Hematopoietic multipotent progenitor cell (in vitro differentiated cells): ENCODE results near the gene SLC9B2. TPM values are rescaled to one million over a fixed set of nuclear protein-coding genes. Genes with fewer than 3 reads are reported as not detected.
"Not testable (repeated sequence)": the region's sequence is repeated elsewhere in the genome, so short reads cannot be mapped to it uniquely, and the experiment has no call there.

Experiments used
- DNase-seq, 3 donors: peaks; one replicate each; pipeline ENCODE4 v3.0.0-alpha.2; 2011 to 2015; ENCODE audit warnings: low read depth in 2 of 3, low spot score in 2 of 3
- total RNA-seq: library from RNA; depleted of rRNA; stranded (reverse); fragments of >200 nt; gene quantifications from one replicate; pipeline ENCODE4 v1.2.3, GENCODE V29; 2012

The SLC9B2 gene
- total RNA-seq, 1 donor = 22.6 TPM

GRCh38 chr4:103021120-103021519 is 55.4 kb downstream of the SLC9B2 start:
- no peak for DNase-seq

DNA sequence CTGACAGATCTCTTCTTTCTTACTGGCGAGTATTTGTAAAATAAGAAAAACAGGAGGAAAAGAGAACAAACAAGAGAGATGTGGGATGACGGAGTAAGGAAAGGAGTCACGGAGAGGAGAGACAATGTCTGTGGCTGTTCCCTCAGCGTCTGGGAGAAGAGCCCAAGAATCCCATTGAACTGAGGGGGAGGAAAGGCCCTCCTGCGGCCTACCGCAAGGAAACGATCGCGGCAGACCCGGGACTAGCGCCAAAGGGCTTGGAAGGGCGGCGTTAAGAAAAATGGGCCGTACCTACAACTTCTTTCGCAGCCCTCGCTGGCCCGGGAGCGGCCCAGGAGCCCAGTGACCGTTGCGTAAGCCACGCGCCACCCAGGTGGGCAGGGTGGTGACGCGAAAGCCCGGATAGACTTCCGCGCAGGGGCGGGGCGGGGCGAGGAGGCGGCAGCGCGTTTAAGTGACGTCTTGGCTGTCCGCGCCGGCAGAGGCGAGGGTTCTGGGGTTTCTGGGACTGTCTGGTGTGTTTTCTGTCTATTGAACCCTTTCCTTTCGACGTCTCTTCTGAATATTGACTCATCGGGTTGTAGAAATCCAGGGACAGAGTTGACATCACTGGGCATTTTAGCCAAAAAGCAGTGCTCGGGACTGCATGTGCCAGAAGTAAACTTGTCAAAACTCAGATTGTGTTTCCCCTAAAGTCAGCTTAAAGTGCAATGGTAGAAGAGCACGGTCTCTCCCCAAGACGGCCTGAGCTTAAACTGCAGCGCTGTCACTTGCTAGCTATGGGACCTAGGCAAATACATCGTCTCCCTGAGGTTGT is 57.0 kb downstream of the SLC9B2 start, which contains the start of gene SLC9B1:
Gene SLC9B1 (minus strand): TSS at position 398 of the 817 bp plus-strand sequence. CDS start 27,994 bp downstream, outside the sequence.
- DNase-seq = peak; percentile 82 to 94 (median 92)

DNA sequence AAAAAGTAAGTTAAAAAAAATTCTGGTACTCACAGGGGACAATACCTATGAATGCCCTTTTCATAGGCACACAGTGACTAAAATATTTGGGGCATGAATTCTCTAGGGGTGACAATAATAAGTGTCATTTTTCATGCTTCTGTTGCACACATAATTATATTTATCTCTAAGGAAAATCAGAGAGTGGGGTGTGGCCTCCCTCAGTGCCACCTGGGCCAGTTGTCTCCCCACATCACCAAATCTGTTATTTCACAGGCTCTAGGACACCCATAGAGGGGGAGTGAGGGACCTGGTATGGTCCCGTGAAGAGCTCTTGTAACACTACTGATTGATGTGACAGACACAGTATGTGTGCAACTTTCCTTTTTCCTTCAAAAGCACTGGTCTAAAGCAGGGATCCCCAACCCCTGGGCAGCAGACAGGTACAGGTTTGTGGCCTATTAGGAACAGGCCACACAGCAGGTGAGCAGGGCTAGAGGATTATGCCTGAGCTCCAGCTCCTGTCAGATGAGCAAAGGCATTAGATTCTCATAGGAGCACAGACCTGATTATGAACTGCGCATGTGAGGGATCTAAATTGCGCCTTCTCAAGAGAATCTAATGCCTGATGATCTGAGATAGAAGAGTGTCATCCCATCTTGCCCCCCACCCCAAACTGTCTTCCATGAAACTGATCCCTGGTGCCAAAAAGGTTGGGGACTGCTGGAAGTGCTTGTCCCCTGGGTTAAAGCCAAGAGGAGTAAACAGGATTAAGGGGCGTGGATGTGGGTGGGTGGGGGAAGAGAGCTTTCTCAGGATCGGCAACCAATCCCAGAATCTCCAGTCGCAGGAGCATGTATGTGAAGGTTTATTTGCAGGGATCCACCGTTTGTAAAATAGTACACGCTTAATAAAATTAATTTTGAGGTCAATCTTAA is 57.9 kb downstream of the SLC9B2 start:
- no peak for DNase-seq

DNA sequence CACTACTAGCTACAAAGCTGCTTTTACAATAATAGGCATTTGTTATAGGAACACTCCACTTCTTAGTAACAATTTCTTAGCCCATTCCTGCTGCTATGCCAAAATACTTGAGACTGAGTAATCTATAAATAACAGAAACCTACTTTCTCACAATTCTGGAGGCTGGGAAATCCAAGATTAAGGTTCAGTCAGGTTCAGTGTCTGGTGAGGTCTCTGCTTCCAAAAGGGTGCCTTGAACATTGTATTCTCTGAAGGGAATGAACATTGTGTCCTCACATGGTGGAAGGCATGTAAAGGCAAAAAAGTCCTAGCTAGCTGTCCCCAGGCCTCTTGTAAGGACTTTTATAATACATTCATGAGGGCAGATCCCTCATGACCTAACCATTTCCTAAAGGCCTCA is 64.0 kb downstream of the SLC9B2 start:
- no peak for DNase-seq

DNA sequence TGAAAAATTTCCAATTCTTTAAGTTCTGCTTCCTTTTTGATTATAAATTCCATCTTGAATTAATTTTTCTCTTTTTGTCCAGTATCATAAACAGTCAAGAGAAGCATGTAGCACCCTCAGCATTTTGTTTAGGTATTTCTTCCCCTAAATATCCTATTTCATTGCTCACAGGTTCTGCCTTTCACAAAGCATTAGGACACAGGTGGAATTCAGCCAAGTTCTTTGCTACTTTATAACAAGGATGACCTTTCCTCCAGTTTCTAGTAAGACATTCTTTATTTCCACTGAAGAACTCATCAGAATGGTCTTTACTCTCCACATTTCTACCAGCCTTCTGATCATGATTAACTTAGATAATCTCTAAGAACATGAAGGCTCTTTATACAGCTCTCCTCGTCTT is 64.5 kb downstream of the SLC9B2 start:
- DNase-seq = no peak

- DNase-seq = no peak
Measured at GRCh38 chr4:103011378-103012025, 65.1 kb downstream of the SLC9B2 start.

GRCh38 chr4:103010804-103011203 is 65.8 kb downstream of the SLC9B2 start:
- no peak for DNase-seq

GRCh38 chr4:103008875-103009729 is 67.5 kb downstream of the SLC9B2 start:
- peak; percentile 38 to 86 (median 59) for DNase-seq

DNA sequence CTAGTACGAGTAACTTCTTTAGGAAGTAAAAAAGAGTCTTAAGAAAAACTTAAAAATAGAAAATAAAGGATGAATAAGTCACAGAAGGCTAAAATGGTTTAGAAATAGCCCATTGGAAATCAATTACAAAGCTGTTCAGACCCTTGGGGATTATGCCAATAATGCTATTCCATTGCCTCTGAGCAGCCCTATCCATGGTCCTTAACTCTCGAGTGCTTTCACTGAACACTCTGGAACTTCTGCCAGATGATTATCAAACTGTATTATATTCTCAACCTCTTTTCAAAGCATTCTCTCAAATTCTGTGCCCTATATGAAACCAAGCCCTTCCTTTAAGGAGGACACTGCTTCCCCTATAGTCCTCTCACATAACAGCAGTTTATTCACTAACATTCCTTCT is 74.0 kb downstream of the SLC9B2 start:
- no peak for DNase-seq

GRCh38 chr4:102994803-102995202 is 81.8 kb downstream of the SLC9B2 start:
- DNase-seq = no peak

GRCh38 chr4:102993985-102994384 is 82.6 kb downstream of the SLC9B2 start:
- DNase-seq = not testable (repeated sequence)

- DNase-seq = no peak
Measured at GRCh38 chr4:102988429-102989020, 88.0 kb downstream of the SLC9B2 start.

GRCh38 chr4:102981005-102981404 is 95.6 kb downstream of the SLC9B2 start:
- DNase-seq = no peak

Other genes with a start within 250 kb of the SLC9B2 start
- gene UBE2D3, start 249.2 kb downstream of the SLC9B2 start, total RNA-seq = 309 TPM
- gene CISD2, start 207.8 kb downstream of the SLC9B2 start, total RNA-seq = 11.0 TPM
- 0.81 TPM for gene SLC9B1, start 57.1 kb downstream of the SLC9B2 start, total RNA-seq
- gene BDH2, start 23.1 kb upstream of the SLC9B2 start, total RNA-seq = 19.9 TPM
- gene CENPE, start 121.6 kb upstream of the SLC9B2 start, total RNA-seq = 1.3 TPM